ENCODE results near the gene GAK. TPM values are rescaled to one million over a fixed set of nuclear protein-coding genes. Genes with fewer than 3 reads are reported as not detected.
A peak's percentile ranks its signal among the peaks of the same experiment; 100 is the strongest.

GAK gene
- total RNA-seq, 6 experiments from 2014 or later, result 53.2 to 85.0 (median 64.5) TPM

- no peak for ATAC-seq
- WGBS (ENCODE audit: insufficient coverage, low coverage, low lambda C conversion rate, missing lambda C conversion rate), result 92% methylated on average over 13 of the region's 27 CpGs
- Histone ChIP-seq H3K36me3 (peaks cover 0 to 28% (median 3%) of the 10 kb centered on the region in 4 donors), H3K4me1 (no peaks in the 10 kb centered on the region), H3K4me3 (no peak overlapping the region), H3K27me3 (no peaks in the 10 kb centered on the region), H3K9me3 (no peaks in the 10 kb centered on the region), H3K27ac (no peak overlapping the region)
- TF ChIP-seq CTCF (IDR thresholded peaks at IDR 0.05), result no peak
- TF ChIP-seq POLR2A (IDR thresholded peaks at IDR 0.05), result no peak
- DNase-seq, result no peak
- intact Hi-C loops (cut with DNase I), result no loop called here
These were observed 33.1 kb downstream of the GAK start for GRCh38 chr4:898869-899555.

- no peaks in the 10 kb centered on the region for H3K4me1 ChIP-seq
- H3K4me3 ChIP-seq, result no peak overlapping the region
- peaks cover 0 to 24% (median 3%) of the 10 kb centered on the region in 4 donors for H3K36me3 ChIP-seq
- intact Hi-C loops (cut with DNase I), result no loop called here
- no peak overlapping the region for H3K27ac ChIP-seq
- ATAC-seq, result no peak
- H3K27me3 ChIP-seq, result no peaks in the 10 kb centered on the region
- TF ChIP-seq CTCF (IDR thresholded peaks at IDR 0.05) (no peak), POLR2A (IDR thresholded peaks at IDR 0.05) (no peak)
- no peaks in the 10 kb centered on the region for H3K9me3 ChIP-seq
- no peak for DNase-seq
- 93% methylated on average over 12 of the region's 15 CpGs for WGBS (ENCODE audit: insufficient coverage, low coverage, low lambda C conversion rate, missing lambda C conversion rate)
These were observed 34.0 kb downstream of the GAK start for GRCh38 chr4:898123-898522.

GRCh38 chr4:896630-897029 lies 35.5 kb downstream of the GAK start:
- TF ChIP-seq CTCF (IDR thresholded peaks at IDR 0.05), result no peak
- no peak for TF ChIP-seq POLR2A (IDR thresholded peaks at IDR 0.05)
- WGBS (ENCODE audit: insufficient coverage, low coverage, low lambda C conversion rate, missing lambda C conversion rate), result 95% methylated on average over 20 of the region's 20 CpGs
- ATAC-seq (no peak), DNase-seq (no peak)
- Histone ChIP-seq H3K36me3 (peaks cover 0 to 24% (median 3%) of the 10 kb centered on the region in 4 donors), H3K27me3 (no peaks in the 10 kb centered on the region), H3K27ac (no peak overlapping the region), H3K4me3 (no peak overlapping the region), H3K4me1 (no peaks in the 10 kb centered on the region), H3K9me3 (no peaks in the 10 kb centered on the region)
- intact Hi-C loops (cut with DNase I), result no loop called here

GRCh38 chr4:896216-896615 lies 35.9 kb downstream of the GAK start:
- Histone ChIP-seq H3K36me3 (peaks cover 0 to 24% (median 3%) of the 10 kb centered on the region in 4 donors), H3K9me3 (no peaks in the 10 kb centered on the region), H3K4me3 (no peak overlapping the region), H3K27me3 (no peaks in the 10 kb centered on the region), H3K27ac (no peak overlapping the region), H3K4me1 (no peaks in the 10 kb centered on the region)
- TF ChIP-seq POLR2A (IDR thresholded peaks at IDR 0.05) (no peak), CTCF (IDR thresholded peaks at IDR 0.05) (peak in 1 of 4 donors; percentile 15)
- DNase-seq (no peak), ATAC-seq (no peak)
- intact Hi-C loops (cut with DNase I), result no loop called here
- WGBS (ENCODE audit: insufficient coverage, low coverage, low lambda C conversion rate, missing lambda C conversion rate), result 92% methylated on average over 9 of the region's 13 CpGs

All from right lobe of liver (tissue), 6 donors.